Esophagus squamous epithelium (tissue), 5 donors: ENCODE data around the gene TRAF3. TPM values are rescaled to one million over a fixed set of nuclear protein-coding genes. Genes with fewer than 3 reads are reported as not detected.

ENCODE experiments used
- DNase-seq: peaks from one replicate; lab custom pipeline; 2025; lab: John Stamatoyannopoulos, UW
- H3K27ac ChIP-seq, 4 donors: fragments of 200-600 bp; sonication (generic); one replicate each; pipeline ENCODE4 v1.5.1; 2016 to 2019; ENCODE audit warnings: mild to moderate bottlenecking in 1 of 4
- H3K27me3 ChIP-seq, 4 donors: fragments of 200-600 bp; sonication (generic); 1 replicate in 3 of 4; 2 replicates in 1 of 4; pipeline versions ENCODE4 v1.5.1 to v1.6.0; 2017 to 2021; ENCODE audit warnings: antibody characterized with exemption in 1 of 4
- H3K36me3 ChIP-seq, 3 donors: fragments of 200-600 bp; sonication (generic); one replicate each; pipeline ENCODE4 v1.5.1; 2016 to 2019
- H3K4me1 ChIP-seq, 3 donors: fragments of 200-600 bp; sonication (generic); one replicate each; pipeline ENCODE4 v1.5.1; 2017 to 2019
- H3K4me3 ChIP-seq, 4 donors: fragments of 200-600 bp; sonication (generic); 1 replicate in 3 of 4; 2 replicates in 1 of 4; pipeline ENCODE4 v1.5.1; 2016 to 2019; ENCODE audit warnings: mild to moderate bottlenecking in 2 of 4, moderate library complexity in 1 of 4
- H3K9me3 ChIP-seq, 3 donors: fragments of 200-600 bp; sonication (generic); one replicate each; pipeline ENCODE4 v1.5.1; 2016 to 2019
- POLR2A ChIP-seq, 4 donors: fragments of 450-650 bp; IDR thresholded peaks; one replicate each; pipeline ENCODE4 v1.6.1; 2017; ENCODE audit warnings: antibody characterized with exemption in 4 of 4, mild to moderate bottlenecking in 4 of 4, moderate library complexity in 3 of 4
- WGBS, 2 donors: methylation state at CpG; one replicate each; pipeline ENCODE4 v1.1.5; 2018; 5-methylcytosine and 5-hydroxymethylcytosine counted together
- intact Hi-C: fragments of 100-400 bp; cut with DNase I; formaldehyde crosslinking; loops from one replicate; pipeline ENCODE4 v1.15.0; 2022
- total RNA-seq, 4 donors: library from RNA; depleted of rRNA; stranded (reverse); fragments of >200 nt; gene quantifications; one replicate each; pipeline ENCODE4 v1.1.0, GENCODE V29; 2016
- TF ChIP-seq, protein P1 (sequence below), 6 experiments: fragments of 450-650 bp in 4 of 6; fragments of 200-600 bp in 2 of 6; sonication (generic) in 2 of 6; IDR thresholded peaks; one replicate each; pipeline ENCODE4 v1.5.1; 2016 to 2019; ENCODE audit warnings: antibody characterized with exemption in 6 of 6, mild to moderate bottlenecking in 4 of 6, moderate library complexity in 4 of 6
- donor health status: DM: yes; HTN: yes; CAD: no.

Gene TRAF3
- total RNA-seq, 4 donors from 2014 or later: 11.2 to 19.3 (median 13.2) TPM

DNA sequence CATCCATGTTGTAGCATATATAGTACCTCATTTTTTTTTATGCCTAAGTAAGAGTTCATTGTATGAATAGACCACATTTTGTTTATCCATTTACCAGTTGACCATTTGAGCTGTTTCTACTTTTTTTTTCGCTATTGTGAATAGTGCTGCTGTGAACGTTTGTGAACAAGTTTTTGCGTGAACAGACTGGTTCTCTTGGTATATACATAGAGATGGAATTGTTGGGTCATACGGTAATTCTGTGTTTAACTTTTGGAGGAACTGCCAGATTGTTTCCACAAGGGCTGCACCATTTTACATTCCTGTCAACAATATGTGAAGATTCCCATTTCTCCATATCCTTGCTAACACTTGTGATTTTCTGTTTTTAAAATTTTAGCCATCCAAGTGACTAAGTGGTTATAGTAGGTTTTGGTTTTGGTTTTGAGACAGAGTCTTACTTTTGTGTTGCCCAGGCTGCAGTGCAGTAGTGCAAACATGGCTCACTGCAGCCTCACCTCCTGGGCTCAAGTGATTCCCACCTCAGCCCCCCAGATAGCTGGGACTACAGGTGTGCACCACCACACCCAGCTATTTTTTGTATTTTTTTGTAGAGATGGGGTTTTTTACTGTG is 76.9 kb downstream of the TRAF3 start:
- DNase-seq: no peak
- Histone ChIP-seq H3K27ac (no peak overlapping the region), H3K36me3 (no peaks in the 10 kb centered on the region), H3K4me1 (peaks cover 8 to 39% (median 13%) of the 10 kb centered on the region in 3 donors), H3K9me3 (no peaks in the 10 kb centered on the region), H3K4me3 (no peak overlapping the region), H3K27me3 (no peaks in the 10 kb centered on the region)
- 51 to 69% methylated on average over 4 of the region's 4 CpGs for WGBS, 2 donors
- intact Hi-C loops: no loop called here
- TF ChIP-seq, protein P1, sequence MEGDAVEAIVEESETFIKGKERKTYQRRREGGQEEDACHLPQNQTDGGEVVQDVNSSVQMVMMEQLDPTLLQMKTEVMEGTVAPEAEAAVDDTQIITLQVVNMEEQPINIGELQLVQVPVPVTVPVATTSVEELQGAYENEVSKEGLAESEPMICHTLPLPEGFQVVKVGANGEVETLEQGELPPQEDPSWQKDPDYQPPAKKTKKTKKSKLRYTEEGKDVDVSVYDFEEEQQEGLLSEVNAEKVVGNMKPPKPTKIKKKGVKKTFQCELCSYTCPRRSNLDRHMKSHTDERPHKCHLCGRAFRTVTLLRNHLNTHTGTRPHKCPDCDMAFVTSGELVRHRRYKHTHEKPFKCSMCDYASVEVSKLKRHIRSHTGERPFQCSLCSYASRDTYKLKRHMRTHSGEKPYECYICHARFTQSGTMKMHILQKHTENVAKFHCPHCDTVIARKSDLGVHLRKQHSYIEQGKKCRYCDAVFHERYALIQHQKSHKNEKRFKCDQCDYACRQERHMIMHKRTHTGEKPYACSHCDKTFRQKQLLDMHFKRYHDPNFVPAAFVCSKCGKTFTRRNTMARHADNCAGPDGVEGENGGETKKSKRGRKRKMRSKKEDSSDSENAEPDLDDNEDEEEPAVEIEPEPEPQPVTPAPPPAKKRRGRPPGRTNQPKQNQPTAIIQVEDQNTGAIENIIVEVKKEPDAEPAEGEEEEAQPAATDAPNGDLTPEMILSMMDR (IDR thresholded peaks at IDR 0.05): no peak
- TF ChIP-seq POLR2A (IDR thresholded peaks at IDR 0.05): no peak

DNA sequence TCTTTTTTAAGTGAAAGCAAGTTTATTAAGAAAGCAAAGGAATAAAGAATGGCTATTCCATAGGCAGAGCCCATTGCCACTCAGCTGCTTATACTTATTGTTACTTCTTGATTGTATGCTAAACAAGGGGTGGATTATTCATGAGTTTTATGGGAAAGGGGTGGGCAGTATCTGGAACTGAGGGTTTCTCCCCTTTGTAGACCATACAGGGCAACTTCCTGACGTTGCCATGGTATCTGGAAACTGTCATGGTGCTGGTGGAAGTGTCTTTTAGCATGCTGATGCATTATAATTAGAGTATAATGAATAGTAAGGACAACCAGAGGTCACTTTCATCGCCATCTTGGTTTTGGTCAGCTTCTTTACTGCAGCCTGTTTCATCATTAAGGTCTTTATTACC is 78.9 kb downstream of the TRAF3 start:
- H3K4me1 ChIP-seq: peaks cover 0 to 29% (median 8%) of the 10 kb centered on the region in 3 donors
- no peak overlapping the region for H3K4me3 ChIP-seq
- TF ChIP-seq, protein P1 (IDR thresholded peaks at IDR 0.05): no peak
- no peak for DNase-seq
- WGBS, 2 donors: 85 to 96% methylated on average over 2 of the region's 2 CpGs
- H3K9me3 ChIP-seq: no peaks in the 10 kb centered on the region
- no peaks in the 10 kb centered on the region for H3K27me3 ChIP-seq
- no peaks in the 10 kb centered on the region for H3K36me3 ChIP-seq
- H3K27ac ChIP-seq: no peak overlapping the region
- intact Hi-C loops: no loop called here

DNA sequence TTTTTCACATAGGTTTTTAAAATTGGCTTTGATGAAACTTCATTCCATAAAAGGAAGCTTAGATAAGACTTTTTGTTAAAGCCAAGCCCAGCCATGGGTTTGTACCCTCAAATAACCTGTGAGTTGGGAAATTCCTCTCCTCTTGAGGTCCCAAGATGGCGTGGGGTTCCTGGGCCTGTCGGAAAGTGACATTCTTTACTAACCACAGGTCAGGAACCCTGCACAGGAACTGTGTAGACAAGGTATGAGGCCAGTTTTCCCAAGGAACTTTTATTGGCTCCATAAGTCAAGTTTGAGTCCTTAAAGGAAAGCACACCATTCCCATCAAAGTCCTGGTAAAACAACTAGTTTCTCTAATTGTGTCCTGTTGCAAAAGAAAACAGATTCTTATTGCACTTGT is 80.2 kb downstream of the TRAF3 start:
- no peak overlapping the region for H3K27ac ChIP-seq
- H3K4me3 ChIP-seq: no peak overlapping the region
- no peaks in the 10 kb centered on the region for H3K9me3 ChIP-seq
- H3K36me3 ChIP-seq: no peaks in the 10 kb centered on the region
- no peak for DNase-seq
- TF ChIP-seq POLR2A (IDR thresholded peaks at IDR 0.05): no peak
- TF ChIP-seq, protein P1 (IDR thresholded peaks at IDR 0.05): no peak
- WGBS, 2 donors: 100% methylated on average over 2 of the region's 2 CpGs; no CpG with 5 or more reads in 1 of the 2 donors
- no peaks in the 10 kb centered on the region for H3K27me3 ChIP-seq
- peaks cover 0 to 39% (median 8%) of the 10 kb centered on the region in 3 donors for H3K4me1 ChIP-seq
- intact Hi-C loops: no loop called here

DNA sequence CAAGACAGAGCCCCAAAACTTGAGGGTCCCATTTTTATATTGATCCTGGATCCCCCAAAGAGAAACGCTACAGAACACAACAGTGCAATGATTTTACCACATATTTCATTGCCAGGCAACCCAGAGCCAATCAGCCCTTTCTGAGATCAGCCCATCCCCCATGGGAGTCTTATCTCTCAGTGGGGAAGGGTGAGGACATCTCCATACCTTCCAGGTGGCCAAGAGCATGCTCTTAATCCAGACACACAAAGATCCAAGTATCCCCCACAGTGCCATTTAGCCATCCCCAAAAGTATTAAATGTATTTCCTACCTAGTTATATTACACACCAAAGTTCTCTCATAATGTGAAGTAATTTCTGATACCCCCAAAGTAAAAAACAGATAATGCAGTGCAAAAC is 82.7 kb downstream of the TRAF3 start:
- no peak for TF ChIP-seq POLR2A (IDR thresholded peaks at IDR 0.05)
- TF ChIP-seq, protein P1 (IDR thresholded peaks at IDR 0.05): no peak
- 75 to 82% methylated on average over 1 of the region's 1 CpG for WGBS, 2 donors
- no peak overlapping the region for H3K27ac ChIP-seq
- no peaks in the 10 kb centered on the region for H3K9me3 ChIP-seq
- H3K4me1 ChIP-seq: peaks cover 0 to 39% (median 4%) of the 10 kb centered on the region in 3 donors
- no peak for DNase-seq
- intact Hi-C loops: no loop called here
- H3K27me3 ChIP-seq: no peaks in the 10 kb centered on the region
- no peak overlapping the region for H3K4me3 ChIP-seq
- H3K36me3 ChIP-seq: no peaks in the 10 kb centered on the region

DNA sequence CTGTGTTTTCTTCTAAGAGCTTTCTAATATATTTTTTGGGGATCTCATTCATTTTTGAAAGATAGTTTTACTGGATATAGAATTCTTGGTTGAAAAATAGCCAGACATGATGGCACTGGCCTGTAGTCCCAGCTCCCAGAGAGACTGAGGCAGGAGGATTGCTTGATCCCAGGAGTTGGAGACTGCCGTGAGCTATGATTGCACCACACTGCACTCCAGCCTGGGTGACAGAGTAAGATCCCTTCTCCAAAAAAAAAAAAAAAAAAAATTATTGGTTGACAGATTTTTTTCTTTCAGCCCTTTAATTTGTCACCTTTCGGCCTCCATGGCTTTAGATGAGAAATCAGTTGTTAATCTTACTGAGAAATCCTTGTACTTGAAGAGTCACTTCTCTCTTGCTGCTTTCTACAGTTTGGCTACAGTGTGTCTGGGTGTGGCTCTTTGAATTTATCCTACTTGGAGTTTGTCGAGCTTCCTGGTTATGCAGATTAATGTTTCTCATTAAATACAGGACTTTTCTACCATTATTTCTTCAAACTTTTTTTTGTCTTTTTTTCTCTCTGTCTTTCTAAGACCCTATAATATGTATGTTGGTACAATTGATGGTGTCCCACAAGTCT is 85.0 kb downstream of the TRAF3 start:
- intact Hi-C loops: no loop called here
- Histone ChIP-seq H3K4me1 (peaks cover 0 to 34% (median 4%) of the 10 kb centered on the region in 3 donors), H3K9me3 (no peaks in the 10 kb centered on the region), H3K27ac (peak overlapping the region in 3 of 4 donors; percentile 38 to 65 (median 65)), H3K4me3 (no peak overlapping the region), H3K36me3 (no peaks in the 10 kb centered on the region), H3K27me3 (no peaks in the 10 kb centered on the region)
- TF ChIP-seq POLR2A (IDR thresholded peaks at IDR 0.05): no peak
- TF ChIP-seq, protein P1 (IDR thresholded peaks at IDR 0.05): no peak
- WGBS, 2 donors: 44 to 59% methylated on average over 3 of the region's 3 CpGs
- no peak for DNase-seq
